Body of pancreas (tissue), 4 donors: ENCODE measurements around the gene KASH5. TPM values are rescaled to one million over a fixed set of nuclear protein-coding genes. Genes with fewer than 3 reads are reported as not detected.

Experiments
- ATAC-seq: fragments of 150-250 bp; one replicate; pipeline ENCODE4 v1.9.1; 2016
- DNase-seq, 4 donors: peaks; one replicate each; pipeline ENCODE4 v3.0.0-alpha.2; 2019
- H3K27ac ChIP-seq, 4 donors: fragments of 200-600 bp; sonication (generic); 1 replicate in 3 of 4; 2 replicates in 1 of 4; pipeline versions ENCODE4 v1.5.1 to v1.6.1; 2016 to 2019; ENCODE audit warnings: mild to moderate bottlenecking in 1 of 4, mixed read lengths in 1 of 4, moderate library complexity in 1 of 4
- H3K27me3 ChIP-seq, 2 donors: fragments of 200-600 bp; sonication (generic); one replicate each; pipeline ENCODE4 v1.6.0; 2016; ENCODE audit warnings: mild to moderate bottlenecking in 1 of 2
- H3K36me3 ChIP-seq, 2 donors: fragments of 200-600 bp; sonication (generic); replicated peaks in 1 of 2; 2 replicates each; pipeline ENCODE4 v1.5.1; 2016; ENCODE audit warnings: low read depth in 2 of 2; ENCODE audit not compliant: insufficient read depth in 1 of 2
- H3K4me1 ChIP-seq: fragments of 200-600 bp; sonication (generic); one replicate; pipeline ENCODE4 v1.6.0; 2016
- H3K4me3 ChIP-seq, 2 donors: fragments of 200-600 bp; sonication (generic); 1 replicate in 1 of 2; 2 replicates in 1 of 2; pipeline ENCODE4 v1.5.1; 2016 to 2019
- H3K9me3 ChIP-seq, 3 donors: fragments of 200-600 bp; sonication (generic); 1 replicate in 2 of 3; 2 replicates in 1 of 3; pipeline ENCODE4 v1.5.1; 2016
- POLR2A ChIP-seq, 3 donors: fragments of 450-650 bp; IDR thresholded peaks; one replicate each; pipeline ENCODE4 v1.6.1; 2016; ENCODE audit warnings: antibody characterized with exemption in 3 of 3, mild to moderate bottlenecking in 2 of 3
- WGBS, 2 donors: methylation state at CpG; one replicate each; pipeline ENCODE4 v1.1.5; 2017; 5-methylcytosine and 5-hydroxymethylcytosine counted together
- intact Hi-C: fragments of 100-400 bp; cut with DNase I; formaldehyde crosslinking; loops from one replicate; pipeline ENCODE4 v1.15.1; 2023
- total RNA-seq, 2 donors: library from RNA; depleted of rRNA; stranded (reverse); fragments of >200 nt; gene quantifications; one replicate each; pipeline ENCODE4 v1.1.0, GENCODE V29; 2016
- TF ChIP-seq, protein P1 (sequence below), 7 experiments: fragments of 450-650 bp in 4 of 7; fragments of 200-600 bp in 3 of 7; sonication (generic) in 3 of 7; IDR thresholded peaks; one replicate each; pipeline ENCODE4 v1.5.1; 2016 to 2019; ENCODE audit warnings: antibody characterized with exemption in 7 of 7

The KASH5 gene
- total RNA-seq, 2 donors from 2014 or later, result 0.66 to 2.6 TPM

DNA sequence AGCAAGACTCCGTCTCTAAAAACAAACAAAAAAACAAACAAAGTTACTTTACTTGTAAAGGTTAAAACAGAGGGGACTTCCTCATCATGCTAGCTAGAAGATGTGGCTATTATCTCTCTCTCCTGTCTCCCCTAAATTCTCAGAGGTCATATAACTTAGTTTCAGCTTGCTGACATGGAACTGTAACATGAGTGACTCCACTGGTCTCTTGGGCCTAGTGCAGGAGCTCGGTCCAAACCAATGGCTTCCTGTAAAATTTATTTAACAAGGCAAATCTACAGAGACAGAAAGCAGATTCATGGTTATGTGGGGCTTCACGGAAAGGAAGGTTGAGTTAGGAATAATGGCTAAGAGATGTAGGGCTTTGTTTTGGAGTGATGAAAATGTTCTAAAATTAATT lies 9.5 kb upstream of the KASH5 start:
- no peak overlapping the region for H3K27ac ChIP-seq
- 82 to 87% methylated on average over 3 of the region's 3 CpGs for WGBS, 2 donors
- DNase-seq (no peak), ATAC-seq (no peak)
- TF ChIP-seq, protein P1, sequence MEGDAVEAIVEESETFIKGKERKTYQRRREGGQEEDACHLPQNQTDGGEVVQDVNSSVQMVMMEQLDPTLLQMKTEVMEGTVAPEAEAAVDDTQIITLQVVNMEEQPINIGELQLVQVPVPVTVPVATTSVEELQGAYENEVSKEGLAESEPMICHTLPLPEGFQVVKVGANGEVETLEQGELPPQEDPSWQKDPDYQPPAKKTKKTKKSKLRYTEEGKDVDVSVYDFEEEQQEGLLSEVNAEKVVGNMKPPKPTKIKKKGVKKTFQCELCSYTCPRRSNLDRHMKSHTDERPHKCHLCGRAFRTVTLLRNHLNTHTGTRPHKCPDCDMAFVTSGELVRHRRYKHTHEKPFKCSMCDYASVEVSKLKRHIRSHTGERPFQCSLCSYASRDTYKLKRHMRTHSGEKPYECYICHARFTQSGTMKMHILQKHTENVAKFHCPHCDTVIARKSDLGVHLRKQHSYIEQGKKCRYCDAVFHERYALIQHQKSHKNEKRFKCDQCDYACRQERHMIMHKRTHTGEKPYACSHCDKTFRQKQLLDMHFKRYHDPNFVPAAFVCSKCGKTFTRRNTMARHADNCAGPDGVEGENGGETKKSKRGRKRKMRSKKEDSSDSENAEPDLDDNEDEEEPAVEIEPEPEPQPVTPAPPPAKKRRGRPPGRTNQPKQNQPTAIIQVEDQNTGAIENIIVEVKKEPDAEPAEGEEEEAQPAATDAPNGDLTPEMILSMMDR (IDR thresholded peaks at IDR 0.05), result no peak
- TF ChIP-seq POLR2A (IDR thresholded peaks at IDR 0.05), result no peak
- intact Hi-C loops, result no loop called here
- no peaks in the 10 kb centered on the region for H3K9me3 ChIP-seq
- H3K4me1 ChIP-seq, result no peaks in the 10 kb centered on the region
- no peaks in the 10 kb centered on the region for H3K36me3 ChIP-seq
- no peak overlapping the region for H3K4me3 ChIP-seq
- H3K27me3 ChIP-seq, result no peaks in the 10 kb centered on the region

DNA sequence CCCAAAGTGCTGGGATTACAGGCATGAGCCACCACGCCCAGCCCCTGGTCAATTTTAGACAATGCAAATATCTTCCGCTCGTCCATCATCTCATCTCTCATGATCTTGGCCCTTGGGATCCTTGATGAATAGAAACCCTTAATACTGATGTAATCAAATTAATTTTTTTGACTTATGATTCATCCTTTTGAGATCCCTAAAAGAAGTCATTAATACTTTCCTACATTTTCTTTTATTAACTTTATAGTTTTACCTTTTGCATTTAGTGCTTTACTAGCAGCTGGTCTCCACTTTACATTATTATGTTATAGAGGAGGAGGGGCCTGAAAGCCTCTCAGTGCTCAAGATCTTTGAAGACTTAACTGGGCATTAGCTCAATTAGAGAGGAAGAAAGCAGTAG lies 7.7 kb upstream of the KASH5 start:
- Histone ChIP-seq H3K9me3 (no peaks in the 10 kb centered on the region), H3K27me3 (no peaks in the 10 kb centered on the region), H3K27ac (no peak overlapping the region), H3K4me3 (no peak overlapping the region), H3K36me3 (no peaks in the 10 kb centered on the region), H3K4me1 (no peaks in the 10 kb centered on the region)
- WGBS, 2 donors, result 95 to 96% methylated on average over 3 of the region's 3 CpGs
- intact Hi-C loops, result no loop called here
- DNase-seq, result no peak
- TF ChIP-seq, protein P1 (IDR thresholded peaks at IDR 0.05), result no peak
- TF ChIP-seq POLR2A (IDR thresholded peaks at IDR 0.05), result no peak
- ATAC-seq, result no peak

DNA sequence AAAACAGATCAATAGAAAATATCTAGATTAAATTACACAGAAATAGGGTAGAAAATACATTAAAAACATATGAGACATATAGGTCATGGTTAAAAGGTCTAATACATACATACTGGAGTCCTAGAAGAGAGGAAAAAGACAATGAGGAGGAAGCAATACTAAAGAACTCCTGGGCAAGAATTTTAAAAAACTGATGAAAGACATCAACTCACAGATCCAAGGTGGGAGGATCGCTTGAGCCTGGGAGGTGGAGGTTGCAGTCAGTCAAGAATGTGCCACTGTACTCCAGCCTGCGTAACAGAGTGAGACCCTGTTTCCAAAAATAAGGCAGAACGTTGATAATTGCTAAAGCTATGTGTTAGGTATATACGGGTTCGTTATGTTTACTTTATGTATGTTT lies 5.4 kb upstream of the KASH5 start:
- intact Hi-C loops, result no loop called here
- WGBS, 2 donors, result 90 to 93% methylated on average over 5 of the region's 5 CpGs
- Histone ChIP-seq H3K27me3 (no peaks in the 10 kb centered on the region), H3K36me3 (no peaks in the 10 kb centered on the region), H3K4me3 (no peak overlapping the region), H3K27ac (no peak overlapping the region), H3K9me3 (no peaks in the 10 kb centered on the region), H3K4me1 (no peaks in the 10 kb centered on the region)
- TF ChIP-seq POLR2A (IDR thresholded peaks at IDR 0.05), result no peak
- TF ChIP-seq, protein P1 (IDR thresholded peaks at IDR 0.05), result no peak
- DNase-seq, result no peak
- ATAC-seq, result no peak

DNA sequence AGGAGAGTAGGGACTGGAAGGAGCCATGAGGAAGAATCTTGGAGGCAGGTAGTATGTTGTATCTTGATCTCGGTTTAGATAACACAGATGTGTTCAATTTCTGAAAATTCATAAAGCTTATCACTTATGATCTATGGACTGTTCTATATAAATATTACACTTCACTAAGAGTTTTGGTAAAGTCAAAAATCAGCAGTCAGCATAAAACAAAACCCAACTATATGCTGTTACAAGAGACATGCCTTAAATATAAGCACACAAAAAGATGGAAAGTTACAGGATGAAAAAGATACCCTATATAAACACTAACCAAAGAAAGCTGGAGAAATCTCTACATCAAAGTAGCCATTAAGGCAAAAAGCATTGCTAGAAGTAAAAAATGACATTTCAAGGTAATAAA lies 4.5 kb upstream of the KASH5 start:
- TF ChIP-seq, protein P1 (IDR thresholded peaks at IDR 0.05), result no peak
- no peak for TF ChIP-seq POLR2A (IDR thresholded peaks at IDR 0.05)
- no peak for DNase-seq
- Histone ChIP-seq H3K27me3 (no peaks in the 10 kb centered on the region), H3K36me3 (no peaks in the 10 kb centered on the region), H3K27ac (no peak overlapping the region), H3K4me3 (no peak overlapping the region), H3K4me1 (peaks cover 5% of the 10 kb centered on the region), H3K9me3 (no peaks in the 10 kb centered on the region)
- no peak for ATAC-seq
- intact Hi-C loops, result no loop called here
- WGBS, 2 donors, result 41 to 86% methylated on average over 1 of the region's 1 CpG

DNA sequence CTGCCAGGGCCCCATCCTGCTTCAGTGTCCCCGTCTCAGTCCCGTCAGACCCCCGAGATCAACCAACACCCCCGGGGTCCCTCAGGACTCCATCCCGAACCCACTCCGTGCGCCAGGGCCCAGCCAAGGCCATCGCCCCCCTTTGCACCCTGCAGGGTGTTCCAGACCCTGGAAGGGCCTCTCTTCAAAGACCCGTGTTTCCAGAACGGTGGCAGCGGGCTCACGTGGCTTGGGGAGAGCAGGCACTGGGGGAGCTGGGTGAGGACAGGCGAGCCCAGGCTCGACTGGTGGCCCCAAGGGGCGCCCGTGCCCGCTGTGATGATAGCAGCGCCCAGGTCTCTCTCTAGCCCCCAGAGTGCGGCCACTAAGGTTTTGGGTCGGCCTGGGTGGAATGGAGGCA lies 1.4 kb downstream of the KASH5 start:
- DNase-seq (no peak), ATAC-seq (no peak)
- no peak overlapping the region for H3K4me3 ChIP-seq
- 86 to 95% methylated on average over 11 of the region's 20 CpGs for WGBS, 2 donors
- H3K36me3 ChIP-seq, result no peaks in the 10 kb centered on the region
- peak overlapping the region in 3 of 4 donors; percentile 88 to 93 (median 90) for H3K27ac ChIP-seq
- TF ChIP-seq, protein P1 (IDR thresholded peaks at IDR 0.05), result no peak
- no peak for TF ChIP-seq POLR2A (IDR thresholded peaks at IDR 0.05)
- intact Hi-C loops, result no loop called here
- no peaks in the 10 kb centered on the region for H3K27me3 ChIP-seq
- peaks cover 27% of the 10 kb centered on the region for H3K4me1 ChIP-seq
- no peaks in the 10 kb centered on the region for H3K9me3 ChIP-seq
